Measurements from ENCODE around the gene ALDOB.

GRCh38 chr9:101457003-101457402 is 21.4 kb upstream of the ALDOB start:
- TF ChIP-seq RARB (CRISPR knock-in tag; IDR thresholded peaks at IDR 0.05) = no peak
- TF ChIP-seq CSDC2 (CRISPR knock-in tag; IDR thresholded peaks at IDR 0.05) = no peak
- TF ChIP-seq PATZ1 (CRISPR knock-in tag; IDR thresholded peaks at IDR 0.05; ENCODE audit: borderline replicate concordance) = no peak
- TF ChIP-seq ESRRG (CRISPR knock-in tag; IDR thresholded peaks at IDR 0.05) = no peak
- no peak for TF ChIP-seq ARNTL (CRISPR knock-in tag; IDR thresholded peaks at IDR 0.05; ENCODE audit: borderline replicate concordance, low read depth)
- no peak for TF ChIP-seq ZFP3 (CRISPR knock-in tag; IDR thresholded peaks at IDR 0.05)
- no peak for TF ChIP-seq TOX (CRISPR knock-in tag; IDR thresholded peaks at IDR 0.05; ENCODE audit: borderline replicate concordance)
- no peak for TF ChIP-seq ZFP30 (CRISPR knock-in tag; IDR thresholded peaks at IDR 0.05)
- no peak for TF ChIP-seq ZNF565 (CRISPR knock-in tag; conservative IDR thresholded peaks at IDR 0.05; ENCODE audit: low read depth)
- TF ChIP-seq BACH2 (CRISPR knock-in tag; IDR thresholded peaks at IDR 0.05; ENCODE audit: borderline replicate concordance) = no peak
- no peak for TF ChIP-seq GLIS3 (CRISPR knock-in tag; IDR thresholded peaks at IDR 0.05)
- TF ChIP-seq CREB5 (CRISPR knock-in tag; IDR thresholded peaks at IDR 0.05; ENCODE audit: low read depth) = no peak
